OCI-M2 (cell line): Measurements from ENCODE around the gene GINS3.

ENCODE experiments used
- DNase-seq: peaks from one replicate; lab custom pipeline; 2025; ENCODE audit not compliant: unreplicated experiment; lab: John Stamatoyannopoulos, UW

The GINS3 gene

GRCh38 chr16:58392215-58393137, at the start of gene GINS3:
Gene GINS3, plus strand, starts transcription at chr16:58392471. Its CDS starts 131 bp downstream, at chr16:58392602.
- peak; percentile 60 for DNase-seq

- DNase-seq = no peak
Measured at GRCh38 chr16:58343562-58343961, 48.7 kb upstream of the GINS3 start.

GRCh38 chr16:58345574-58346354, 46.5 kb upstream of the GINS3 start:
- no peak for DNase-seq

- no peak for DNase-seq
Measured at GRCh38 chr16:58346831-58347371, 45.4 kb upstream of the GINS3 start.

- DNase-seq = no peak
Measured at GRCh38 chr16:58348986-58349385, 43.3 kb upstream of the GINS3 start.

- no peak for DNase-seq
Measured at GRCh38 chr16:58352690-58353089, 39.6 kb upstream of the GINS3 start.

GRCh38 chr16:58360041-58360634, 32.1 kb upstream of the GINS3 start:
- DNase-seq = no peak

- DNase-seq = no peak
Measured at GRCh38 chr16:58361726-58362125, 30.5 kb upstream of the GINS3 start.

GRCh38 chr16:58363746-58364393, 28.4 kb upstream of the GINS3 start:
- no peak for DNase-seq

GRCh38 chr16:58365623-58366022, 26.6 kb upstream of the GINS3 start:
- no peak for DNase-seq

GRCh38 chr16:58366247-58367031, 25.8 kb upstream of the GINS3 start:
- DNase-seq = no peak

- no peak for DNase-seq
Measured at GRCh38 chr16:58367252-58367651, 25.0 kb upstream of the GINS3 start.

- DNase-seq = no peak
Measured at GRCh38 chr16:58371841-58372240, 20.4 kb upstream of the GINS3 start.

GRCh38 chr16:58375386-58375785, 16.9 kb upstream of the GINS3 start:
- DNase-seq = no peak

- DNase-seq = no peak
Measured at GRCh38 chr16:58377932-58378331, 14.3 kb upstream of the GINS3 start.

GRCh38 chr16:58378401-58378800, 13.9 kb upstream of the GINS3 start:
- no peak for DNase-seq

GRCh38 chr16:58379736-58380135, 12.5 kb upstream of the GINS3 start:
- DNase-seq = no peak

GRCh38 chr16:58381661-58382060, 10.6 kb upstream of the GINS3 start:
- DNase-seq = no peak

- no peak for DNase-seq
Measured at GRCh38 chr16:58384437-58385055, 7.7 kb upstream of the GINS3 start.
